K562 (cell line): ENCODE data around the gene TRIM69. TPM values are rescaled to one million over a fixed set of nuclear protein-coding genes. Genes with fewer than 3 reads are reported as not detected.

ENCODE experiments used
- ARNT ChIP-seq, 2 experiments: fragments of 450-650 bp; IDR thresholded peaks; 2 replicates each; pipeline ENCODE4 v1.6.1; 2016; ENCODE audit warnings: mild to moderate bottlenecking in 1 of 2
- DNMT1 ChIP-seq: fragments of 450-650 bp; IDR thresholded peaks from 2 replicates; pipeline ENCODE4 v1.6.1; 2016; ENCODE audit warnings: antibody characterized with exemption, mild to moderate bottlenecking
- ETV5 ChIP-seq: sonication (generic); formaldehyde crosslinking; IDR thresholded peaks from 2 replicates; pipeline ENCODE4 v1.4.0; 2020; ENCODE audit warnings: low read depth, mild to moderate bottlenecking, missing genetic modification reagents
- MAFF ChIP-seq: IDR thresholded peaks from 2 replicates; pipeline ENCODE4 v1.6.1; 2012; ENCODE audit warnings: low read length, improper control_type of control experiment
- POLR2A ChIP-seq: fragments of 450-650 bp; conservative IDR thresholded peaks from 2 replicates; pipeline ENCODE4 v1.6.1; 2016
- ZNF133 ChIP-seq: fragments of 250-450 bp; sonication (Bioruptor Pico); IDR thresholded peaks from 2 replicates; pipeline ENCODE4 v1.4.0; 2020; ENCODE audit warnings: mild to moderate bottlenecking
- ZNF444 ChIP-seq: fragments of 250-450 bp; sonication (Bioruptor Pico); IDR thresholded peaks from 2 replicates; pipeline ENCODE4 v1.4.0; 2020; ENCODE audit warnings: mild to moderate bottlenecking, moderate library complexity
- polyA plus RNA-seq, 8 experiments: library from polyadenylated mRNA; depleted of rRNA in 4 of 8; stranded (reverse) in 5 of 8; unstranded in 3 of 8; fragments of >200 nt; fragmentation: Nextera tagmentation in 2 of 8; fragmentation: Illumina TruSeq in 1 of 8; extraction: Ambion mirVana in 2 of 8; extraction: Trizol in 1 of 8; gene quantifications; 2 replicates each; pipeline versions ENCODE4 v1.2.1 to v1.2.3, GENCODE V29; 2011 to 2014; ENCODE audit warnings: inconsistent platforms in 1 of 8, missing spikeins in 1 of 8
- total RNA-seq, 7 experiments: library from RNA; depleted of rRNA in 6 of 7; stranded (reverse); fragments of >200 nt in 6 of 7; fragmentation: Illumina TruSeq in 2 of 7; extraction: Trizol in 2 of 7; gene quantifications; 2 replicates each; pipeline versions ENCODE4 v1.2.1 to v1.2.3, GENCODE V29; 2011 to 2021; ENCODE audit warnings: low replicate concordance in 1 of 7
- TF ChIP-seq, protein P1 (sequence below): fragments of 450-650 bp; IDR thresholded peaks from 2 replicates; pipeline ENCODE4 v1.6.1; 2016; ENCODE audit warnings: low read depth
- TF ChIP-seq, protein P2 (sequence below), 3 experiments: fragments of 200-800 bp in 1 of 3; sonication (Bioruptor generic) in 1 of 3; sonication (generic) in 1 of 3; formaldehyde crosslinking in 1 of 3; IDR thresholded peaks; 2 replicates each; pipeline versions ENCODE4 v1.6.1 to v1.8.0; 2016 to 2022; ENCODE audit warnings: mild to moderate bottlenecking in 2 of 3, missing compliant biosample characterization in 2 of 3, missing genetic modification characterization in 2 of 3, missing genetic modification reagents in 1 of 3

TRIM69 gene
- total and polyA plus RNA-seq, 9 of the 15 experiments (the other 6 are each of a cell fraction or from before 2014, with no cell fraction given) = 1.0 to 4.3 (median 2.3) TPM

DNA sequence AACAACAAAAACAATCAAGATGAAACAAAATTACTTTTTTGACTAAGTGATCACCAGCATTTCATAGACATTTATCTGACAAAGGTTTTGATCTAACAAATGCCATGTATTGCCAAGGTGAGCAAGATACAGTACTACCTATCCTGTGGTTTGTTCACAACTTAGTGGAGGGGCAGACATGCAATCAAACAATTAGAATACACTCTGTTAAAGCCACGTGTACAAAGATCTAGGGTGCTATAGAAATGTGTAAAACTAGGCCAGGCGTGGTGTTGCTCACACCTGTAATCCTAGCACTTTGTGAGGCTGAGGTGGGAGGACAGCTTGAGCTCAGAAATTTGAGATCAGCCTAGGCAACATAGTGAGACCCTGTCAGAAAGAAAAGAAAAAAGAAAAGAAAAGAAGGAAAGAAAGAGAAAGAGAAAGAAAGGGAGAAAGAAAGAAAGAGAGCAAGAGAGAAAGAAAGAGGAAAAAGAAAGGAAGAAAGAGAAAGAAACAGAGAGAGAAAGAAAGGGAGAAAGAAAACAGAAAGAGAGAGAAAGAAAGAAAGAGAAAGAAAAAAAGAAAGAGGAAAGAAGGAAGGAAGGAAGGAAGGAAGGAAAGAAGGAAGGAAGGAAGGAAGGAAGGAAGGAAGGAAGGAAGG lies 1.4 kb upstream of the TRIM69 start (continued):
- TF ChIP-seq, protein P1, sequence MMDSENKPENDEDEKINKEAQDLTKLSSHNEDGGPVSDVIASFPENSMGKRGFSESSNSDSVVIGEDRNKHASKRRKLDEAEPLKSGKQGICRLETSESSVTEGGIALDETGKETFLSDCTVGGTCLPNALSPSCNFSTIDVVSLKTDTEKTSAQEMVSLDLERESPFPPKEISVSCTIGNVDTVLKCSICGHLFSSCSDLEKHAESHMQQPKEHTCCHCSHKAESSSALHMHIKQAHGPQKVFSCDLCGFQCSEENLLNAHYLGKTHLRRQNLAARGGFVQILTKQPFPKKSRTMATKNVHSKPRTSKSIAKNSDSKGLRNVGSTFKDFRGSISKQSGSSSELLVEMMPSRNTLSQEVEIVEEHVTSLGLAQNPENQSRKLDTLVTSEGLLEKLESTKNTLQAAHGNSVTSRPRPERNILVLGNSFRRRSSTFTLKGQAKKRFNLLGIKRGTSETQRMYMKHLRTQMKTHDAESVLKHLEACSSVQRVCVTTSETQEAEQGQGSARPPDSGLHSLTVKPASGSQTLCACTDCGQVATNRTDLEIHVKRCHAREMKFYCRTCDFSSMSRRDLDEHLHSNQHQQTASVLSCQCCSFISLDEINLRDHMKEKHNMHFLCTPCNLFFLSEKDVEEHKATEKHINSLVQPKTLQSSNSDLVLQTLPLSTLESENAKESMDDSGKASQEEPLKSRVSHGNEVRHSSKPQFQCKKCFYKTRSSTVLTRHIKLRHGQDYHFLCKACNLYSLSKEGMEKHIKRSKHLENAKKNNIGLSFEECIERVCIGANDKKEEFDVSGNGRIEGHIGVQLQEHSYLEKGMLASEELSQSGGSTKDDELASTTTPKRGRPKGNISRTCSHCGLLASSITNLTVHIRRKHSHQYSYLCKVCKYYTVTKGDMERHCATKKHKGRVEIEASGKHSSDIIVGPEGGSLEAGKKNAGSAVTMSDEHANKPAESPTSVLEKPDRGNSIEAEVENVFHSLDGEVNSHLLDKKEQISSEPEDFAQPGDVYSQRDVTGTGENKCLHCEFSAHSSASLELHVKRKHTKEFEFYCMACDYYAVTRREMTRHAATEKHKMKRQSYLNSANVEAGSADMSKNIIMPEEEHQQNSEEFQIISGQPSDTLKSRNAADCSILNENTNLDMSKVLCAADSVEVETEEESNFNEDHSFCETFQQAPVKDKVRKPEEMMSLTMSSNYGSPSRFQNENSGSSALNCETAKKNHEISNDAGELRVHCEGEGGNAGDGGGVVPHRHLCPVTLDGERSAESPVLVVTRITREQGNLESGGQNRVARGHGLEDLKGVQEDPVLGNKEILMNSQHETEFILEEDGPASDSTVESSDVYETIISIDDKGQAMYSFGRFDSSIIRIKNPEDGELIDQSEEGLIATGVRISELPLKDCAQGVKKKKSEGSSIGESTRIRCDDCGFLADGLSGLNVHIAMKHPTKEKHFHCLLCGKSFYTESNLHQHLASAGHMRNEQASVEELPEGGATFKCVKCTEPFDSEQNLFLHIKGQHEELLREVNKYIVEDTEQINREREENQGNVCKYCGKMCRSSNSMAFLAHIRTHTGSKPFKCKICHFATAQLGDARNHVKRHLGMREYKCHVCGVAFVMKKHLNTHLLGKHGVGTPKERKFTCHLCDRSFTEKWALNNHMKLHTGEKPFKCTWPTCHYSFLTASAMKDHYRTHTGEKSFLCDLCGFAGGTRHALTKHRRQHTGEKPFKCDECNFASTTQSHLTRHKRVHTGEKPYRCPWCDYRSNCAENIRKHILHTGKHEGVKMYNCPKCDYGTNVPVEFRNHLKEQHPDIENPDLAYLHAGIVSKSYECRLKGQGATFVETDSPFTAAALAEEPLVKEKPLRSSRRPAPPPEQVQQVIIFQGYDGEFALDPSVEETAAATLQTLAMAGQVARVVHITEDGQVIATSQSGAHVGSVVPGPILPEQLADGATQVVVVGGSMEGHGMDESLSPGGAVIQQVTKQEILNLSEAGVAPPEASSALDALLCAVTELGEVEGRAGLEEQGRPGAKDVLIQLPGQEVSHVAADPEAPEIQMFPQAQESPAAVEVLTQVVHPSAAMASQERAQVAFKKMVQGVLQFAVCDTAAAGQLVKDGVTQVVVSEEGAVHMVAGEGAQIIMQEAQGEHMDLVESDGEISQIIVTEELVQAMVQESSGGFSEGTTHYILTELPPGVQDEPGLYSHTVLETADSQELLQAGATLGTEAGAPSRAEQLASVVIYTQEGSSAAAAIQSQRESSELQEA = peak; percentile 51; the same call in 1 of the 2 replicates
- TF ChIP-seq POLR2A (no peak), ETV5 (CRISPR knock-in tag) (no peak), MAFF (no peak), ZNF444 (CRISPR knock-in tag) (no peak), ARNT (IDR thresholded peaks at IDR 0.05) (no peak), ZNF133 (no peak), DNMT1 (peak; percentile 45; the same call in 1 of the 2 replicates)
- TF ChIP-seq, protein P2, sequence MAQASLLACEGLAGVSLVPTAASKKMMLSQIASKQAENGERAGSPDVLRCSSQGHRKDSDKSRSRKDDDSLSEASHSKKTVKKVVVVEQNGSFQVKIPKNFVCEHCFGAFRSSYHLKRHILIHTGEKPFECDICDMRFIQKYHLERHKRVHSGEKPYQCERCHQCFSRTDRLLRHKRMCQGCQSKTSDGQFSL (CRISPR knock-in tag; IDR thresholded peaks at IDR 0.05) = no peak
- TF ChIP-seq, protein P2 (tag; IDR thresholded peaks at IDR 0.05) = no peak
